ENCODE results near the gene CTBP1. TPM values are rescaled to one million over a fixed set of nuclear protein-coding genes. Genes with fewer than 3 reads are reported as not detected.

Gene CTBP1
- total and polyA plus RNA-seq, 2 donors (not counting 1 experiment from before 2014, with no cell fraction given) = 212 to 343 TPM

GRCh38 chr4:1171311-1172227 lies 77.4 kb downstream of the CTBP1 start:
- peaks cover 5% of the 10 kb centered on the region for H3K79me2 ChIP-seq (ENCODE audit: control insufficient read depth, insufficient read depth, low read length)
- H3K9ac ChIP-seq (ENCODE audit: low read length) = peak overlapping the region; percentile 68
- peaks cover 0 to 30% (median 14%) of the 10 kb centered on the region in 4 experiments for H3K27me3 ChIP-seq (replicated peaks in 1 of 4; ENCODE audit: control extremely low read depth in 1 of 4, control insufficient read depth in 3 of 4, insufficient read depth in 4 of 4, low read length in 3 of 4)
- H4K20me1 ChIP-seq (ENCODE audit: control insufficient read depth, insufficient read depth, low read length, poor library complexity, severe bottlenecking) = peaks cover 7% of the 10 kb centered on the region
- Mint-ChIP-seq H3K27ac (peak overlapping the region; percentile 65), H3K4me1 (peaks cover 27% of the 10 kb centered on the region), H3K27me3 (peaks cover 8% of the 10 kb centered on the region), H3K9me3 (ENCODE audit: insufficient read depth) (no peaks in the 10 kb centered on the region), H3K4me3 (peak overlapping the region; percentile 87)
- ATAC-seq (ENCODE audit: low read depth) = peak; percentile 29
- H3K4me2 ChIP-seq (replicated peaks; ENCODE audit: low read depth, low read length, poor library complexity, severe bottlenecking) = peak overlapping the region; percentile 97
- intact Hi-C loops (cut with micrococcal nuclease) = no loop called here
- H3K4me3 ChIP-seq (ENCODE audit: control extremely low read depth in 1 of 5, extremely low read depth in 1 of 5, insufficient read depth in 1 of 5, low read depth in 2 of 5, low read length in 4 of 5) = peak overlapping the region in 4 of 5 experiments; percentile 37 to 61 (median 51)
- H3K9me3 ChIP-seq (ENCODE audit: control extremely low read depth in 1 of 3, control insufficient read depth in 2 of 3, insufficient read depth in 1 of 3, low read length in 2 of 3) = peaks cover 0 to 23% (median 0%) of the 10 kb centered on the region in 3 donors
- H2AFZ ChIP-seq (ENCODE audit: insufficient read depth, low read depth, low read length, poor library complexity, severe bottlenecking) = peak overlapping the region; percentile 74
- H3K4me1 ChIP-seq (ENCODE audit: control insufficient read depth in 2 of 2, insufficient read depth in 2 of 2, low read length in 2 of 2) = peaks cover 28 to 38% of the 10 kb centered on the region in 2 donors
- H3K36me3 ChIP-seq (replicated peaks in 1 of 2; ENCODE audit: control extremely low read depth in 1 of 2, control insufficient read depth in 1 of 2, extremely low read depth in 1 of 2, insufficient read depth in 2 of 2, low read length in 1 of 2) = no peaks in the 10 kb centered on the region
- ChIA-PET CTCF (interaction anchor here (0.8 to 1.3 kb wide), 5 partner anchors 8 to 97 kb away, joined by 3 to 4 read pairs (median 3); no protein-coding TSS in a partner anchor), POLR2A (interaction anchor here (0.6 to 0.7 kb wide), 2 partner anchors 11 to 76 kb away, joined by 3 to 4 read pairs; no protein-coding TSS in a partner anchor)
- DNase-seq = peak; percentile 82
- TF ChIP-seq EZH2 (IDR thresholded peaks at IDR 0.05; ENCODE audit: borderline replicate concordance, insufficient read depth, low read depth, low read length, poor library complexity, severe bottlenecking) (peak; percentile 72), CTCF (IDR thresholded peaks at IDR 0.05) (peak; percentile 39)
- H3K27ac ChIP-seq (ENCODE audit: low read length in 2 of 2) = no peak overlapping the region
- WGBS (ENCODE audit: insufficient coverage) = 4% methylated on average over 88 of the region's 88 CpGs

GRCh38 chr4:1170976-1171310 lies 78.0 kb downstream of the CTBP1 start:
- Mint-ChIP-seq H3K4me1 (peaks cover 28% of the 10 kb centered on the region), H3K9me3 (ENCODE audit: insufficient read depth) (no peaks in the 10 kb centered on the region), H3K27me3 (peaks cover 8% of the 10 kb centered on the region), H3K27ac (no peak overlapping the region), H3K4me3 (peak overlapping the region; percentile 87)
- Histone ChIP-seq H3K27me3 (replicated peaks in 1 of 4; ENCODE audit: control extremely low read depth in 1 of 4, control insufficient read depth in 3 of 4, insufficient read depth in 4 of 4, low read length in 3 of 4) (peaks cover 0 to 30% (median 14%) of the 10 kb centered on the region in 4 experiments), H3K9me3 (ENCODE audit: control extremely low read depth in 1 of 3, control insufficient read depth in 2 of 3, insufficient read depth in 1 of 3, low read length in 2 of 3) (peaks cover 0 to 23% (median 0%) of the 10 kb centered on the region in 3 donors), H3K4me1 (ENCODE audit: control insufficient read depth in 2 of 2, insufficient read depth in 2 of 2, low read length in 2 of 2) (peaks cover 28 to 43% of the 10 kb centered on the region in 2 donors), H3K9ac (ENCODE audit: low read length) (peak overlapping the region; percentile 68), H2AFZ (ENCODE audit: insufficient read depth, low read depth, low read length, poor library complexity, severe bottlenecking) (peak overlapping the region; percentile 74), H3K79me2 (ENCODE audit: control insufficient read depth, insufficient read depth, low read length) (peaks cover 9% of the 10 kb centered on the region), H3K4me2 (replicated peaks; ENCODE audit: low read depth, low read length, poor library complexity, severe bottlenecking) (peak overlapping the region; percentile 97), H3K36me3 (replicated peaks in 1 of 2; ENCODE audit: control extremely low read depth in 1 of 2, control insufficient read depth in 1 of 2, extremely low read depth in 1 of 2, insufficient read depth in 2 of 2, low read length in 1 of 2) (no peaks in the 10 kb centered on the region), H4K20me1 (ENCODE audit: control insufficient read depth, insufficient read depth, low read length, poor library complexity, severe bottlenecking) (peaks cover 7% of the 10 kb centered on the region), H3K4me3 (ENCODE audit: control extremely low read depth in 1 of 5, extremely low read depth in 1 of 5, insufficient read depth in 1 of 5, low read depth in 2 of 5, low read length in 4 of 5) (peak overlapping the region in 4 of 5 experiments; percentile 37 to 61 (median 51)), H3K27ac (ENCODE audit: low read length in 2 of 2) (no peak overlapping the region)
- ChIA-PET CTCF (interaction anchor here (0.8 to 1.2 kb wide), 2 partner anchors 9 to 32 kb away, joined by 3 read pairs; no protein-coding TSS in a partner anchor), POLR2A (no interaction called here)
- intact Hi-C loops (cut with micrococcal nuclease) = no loop called here
- ATAC-seq (ENCODE audit: low read depth) (no peak), DNase-seq (no peak)
- TF ChIP-seq CTCF (IDR thresholded peaks at IDR 0.05) = no peak
- TF ChIP-seq EZH2 (IDR thresholded peaks at IDR 0.05; ENCODE audit: borderline replicate concordance, insufficient read depth, low read depth, low read length, poor library complexity, severe bottlenecking) = no peak
- WGBS (ENCODE audit: insufficient coverage) = 22% methylated on average over 42 of the region's 42 CpGs
